Gastroesophageal sphincter (tissue), 4 donors: ENCODE data around the gene OTOF. TPM values are rescaled to one million over a fixed set of nuclear protein-coding genes. Genes with fewer than 3 reads are reported as not detected.

Source experiments
- ATAC-seq: fragments of 150-250 bp; one replicate; pipeline ENCODE4 v1.9.1; 2016; ENCODE audit warnings: mild to moderate bottlenecking, moderate library complexity
- H3K27ac ChIP-seq, 4 donors: fragments of 200-600 bp; sonication (generic) in 3 of 4; 1 replicate in 3 of 4; 2 replicates in 1 of 4; pipeline ENCODE4 v1.5.1; 2016 to 2019
- H3K27me3 ChIP-seq: fragments of 200-600 bp; sonication (generic); one replicate; pipeline ENCODE4 v1.5.1; 2019
- H3K36me3 ChIP-seq, 2 donors: fragments of 200-600 bp; sonication (generic); one replicate each; pipeline ENCODE4 v1.5.1; 2019; ENCODE audit warnings: control low read depth in 1 of 2
- H3K4me1 ChIP-seq, 3 donors: fragments of 200-600 bp; sonication (generic); 1 replicate in 2 of 3; 2 replicates in 1 of 3; pipeline ENCODE4 v1.5.1; 2016 to 2019; ENCODE audit warnings: control low read depth in 2 of 3
- H3K4me3 ChIP-seq, 2 donors: fragments of 200-600 bp; sonication (generic); one replicate each; pipeline ENCODE4 v1.5.1; 2019; ENCODE audit warnings: mild to moderate bottlenecking in 1 of 2, moderate library complexity in 1 of 2
- H3K9me3 ChIP-seq, 3 donors: fragments of 200-600 bp; sonication (generic); one replicate each; pipeline ENCODE4 v1.5.1; 2017 to 2019; ENCODE audit warnings: control low read depth in 2 of 3
- CTCF ChIP-seq, 4 experiments: fragments of 200-600 bp in 2 of 4; fragments of 450-650 bp in 2 of 4; sonication (generic) in 1 of 4; IDR thresholded peaks; one replicate each; pipeline ENCODE4 v1.5.1; 2017 to 2019; ENCODE audit warnings: antibody characterized with exemption in 4 of 4, mild to moderate bottlenecking in 2 of 4, moderate library complexity in 2 of 4
- EP300 ChIP-seq: sonication (generic); formaldehyde crosslinking; IDR thresholded peaks from one replicate; pipeline ENCODE4 v1.6.1; 2017; ENCODE audit warnings: antibody characterized with exemption, mild to moderate bottlenecking
- POLR2A ChIP-seq, 2 donors: fragments of 450-650 bp; IDR thresholded peaks; one replicate each; pipeline ENCODE4 v1.6.1; 2017; ENCODE audit warnings: antibody characterized with exemption in 2 of 2, mild to moderate bottlenecking in 2 of 2, moderate library complexity in 1 of 2
- POLR2AphosphoS5 ChIP-seq: sonication (generic); formaldehyde crosslinking; IDR thresholded peaks from one replicate; pipeline ENCODE4 v1.6.1; 2017; ENCODE audit warnings: antibody characterized with exemption
- WGBS, 2 donors: methylation state at CpG; one replicate each; pipeline ENCODE4 v1.1.5; 2018; ENCODE audit warnings: low coverage in 1 of 2; 5-methylcytosine and 5-hydroxymethylcytosine counted together
- total RNA-seq, 4 donors: library from RNA; depleted of rRNA; stranded (reverse); fragments of >200 nt; gene quantifications; one replicate each; pipeline ENCODE4 v1.1.0, GENCODE V29; 2016

Gene OTOF
- total RNA-seq, 4 donors from 2014 or later, result under 0.01 to 0.35 TPM; not detected in 2

- ATAC-seq, result no peak
- no peaks in the 10 kb centered on the region for H3K4me1 ChIP-seq
- H3K4me3 ChIP-seq, result no peak overlapping the region
- no peaks in the 10 kb centered on the region for H3K9me3 ChIP-seq
- no peak overlapping the region for H3K27ac ChIP-seq
- no peaks in the 10 kb centered on the region for H3K36me3 ChIP-seq
- no peaks in the 10 kb centered on the region for H3K27me3 ChIP-seq
- WGBS, 2 donors, result 72 to 75% methylated on average over 5 of the region's 5 CpGs
- TF ChIP-seq POLR2AphosphoS5 (no peak), EP300 (no peak), POLR2A (IDR thresholded peaks at IDR 0.05) (no peak), CTCF (IDR thresholded peaks at IDR 0.05) (no peak)
These were observed 39.0 kb downstream of the OTOF start for GRCh38 chr2:26438926-26439325.

GRCh38 chr2:26438526-26438925 is 39.4 kb downstream of the OTOF start:
- ATAC-seq, result no peak

GRCh38 chr2:26435106-26435505 is 42.8 kb downstream of the OTOF start:
- ATAC-seq, result no peak
- TF ChIP-seq EP300, result no peak
- TF ChIP-seq POLR2A (IDR thresholded peaks at IDR 0.05), result no peak
- TF ChIP-seq CTCF (IDR thresholded peaks at IDR 0.05), result no peak
- TF ChIP-seq POLR2AphosphoS5, result no peak
- no peaks in the 10 kb centered on the region for H3K9me3 ChIP-seq
- no peaks in the 10 kb centered on the region for H3K36me3 ChIP-seq
- no peaks in the 10 kb centered on the region for H3K4me1 ChIP-seq
- no peaks in the 10 kb centered on the region for H3K27me3 ChIP-seq
- H3K27ac ChIP-seq, result no peak overlapping the region
- no peak overlapping the region for H3K4me3 ChIP-seq
- WGBS, 2 donors, result 75 to 86% methylated on average over 2 of the region's 2 CpGs

More at GRCh38 chr2:26438526-26438925, 39.4 kb downstream of the OTOF start:
- H3K4me3 ChIP-seq, result no peak overlapping the region
- H3K4me1 ChIP-seq, result no peaks in the 10 kb centered on the region
- no peaks in the 10 kb centered on the region for H3K27me3 ChIP-seq
- no peak for TF ChIP-seq EP300
- TF ChIP-seq CTCF (IDR thresholded peaks at IDR 0.05), result no peak
- TF ChIP-seq POLR2A (IDR thresholded peaks at IDR 0.05), result no peak
- TF ChIP-seq POLR2AphosphoS5, result no peak
- 45 to 69% methylated on average over 2 to 6 of the region's 8 CpGs for WGBS, 2 donors
- no peak overlapping the region for H3K27ac ChIP-seq
- H3K36me3 ChIP-seq, result no peaks in the 10 kb centered on the region
- H3K9me3 ChIP-seq, result no peaks in the 10 kb centered on the region

- Histone ChIP-seq H3K27me3 (no peaks in the 10 kb centered on the region), H3K27ac (no peak overlapping the region), H3K36me3 (no peaks in the 10 kb centered on the region), H3K4me1 (no peaks in the 10 kb centered on the region), H3K9me3 (no peaks in the 10 kb centered on the region), H3K4me3 (no peak overlapping the region)
- WGBS, 2 donors, result 33 to 68% methylated on average over 1 to 2 of the region's 2 CpGs
- TF ChIP-seq POLR2A (IDR thresholded peaks at IDR 0.05) (no peak), EP300 (no peak), CTCF (IDR thresholded peaks at IDR 0.05) (no peak), POLR2AphosphoS5 (no peak)
- ATAC-seq, result no peak
These were observed 45.1 kb downstream of the OTOF start for GRCh38 chr2:26432859-26433258.

GRCh38 chr2:26432363-26432762 is 45.6 kb downstream of the OTOF start:
- TF ChIP-seq EP300 (no peak), POLR2A (IDR thresholded peaks at IDR 0.05) (no peak), POLR2AphosphoS5 (no peak), CTCF (IDR thresholded peaks at IDR 0.05) (no peak)
- H3K4me1 ChIP-seq, result no peaks in the 10 kb centered on the region
- no peak overlapping the region for H3K27ac ChIP-seq
- no peaks in the 10 kb centered on the region for H3K36me3 ChIP-seq
- H3K4me3 ChIP-seq, result no peak overlapping the region
- H3K27me3 ChIP-seq, result no peaks in the 10 kb centered on the region
- no peaks in the 10 kb centered on the region for H3K9me3 ChIP-seq
- ATAC-seq, result no peak
